ENCODE measurements around the gene PIK3R2.

DNA sequence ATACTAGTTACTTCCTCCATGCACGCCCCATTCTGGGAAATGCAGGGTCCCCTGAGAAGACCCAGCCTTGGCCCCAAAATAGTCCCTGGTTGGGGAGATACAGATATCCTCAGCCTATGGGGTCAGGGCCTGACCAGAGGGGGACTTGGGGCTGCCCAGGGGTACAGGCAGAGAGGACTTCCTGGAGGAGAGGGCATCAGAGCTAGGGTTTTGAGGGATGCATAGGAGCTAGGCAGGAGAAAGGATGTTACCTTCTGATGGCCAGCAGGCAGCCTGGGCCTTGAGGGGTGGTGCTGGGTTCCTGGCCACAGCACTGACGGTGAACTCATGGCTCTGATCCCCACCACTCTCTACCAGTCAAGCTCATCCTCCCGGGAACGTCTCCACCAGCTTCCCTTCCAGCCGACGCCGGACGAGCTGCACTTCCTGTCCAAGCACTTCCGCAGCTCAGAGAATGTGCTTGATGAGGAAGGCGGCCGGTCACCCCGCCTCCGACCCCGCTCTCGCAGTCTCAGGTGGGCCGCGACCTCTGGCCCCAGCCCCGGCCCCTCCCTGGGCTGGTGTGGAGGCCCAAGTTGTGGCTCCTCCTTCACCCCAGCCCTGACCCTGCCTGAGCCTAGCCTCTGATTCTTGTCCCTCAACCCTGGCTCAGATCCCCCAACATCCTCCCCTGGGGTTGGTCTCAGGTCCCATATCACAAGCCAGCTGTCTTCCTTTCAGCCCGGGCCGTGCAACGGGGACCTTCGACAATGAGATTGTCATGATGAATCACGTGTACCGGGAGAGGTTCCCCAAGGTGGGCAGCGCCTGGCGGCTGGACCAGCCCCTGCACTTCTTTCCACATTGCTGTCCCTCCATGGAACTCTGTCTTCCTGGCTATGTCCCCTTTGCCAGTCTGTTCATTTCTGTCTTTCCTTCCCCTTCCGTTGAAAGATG, 29.8 kb upstream of the PIK3R2 start:
- no peak for TF ChIP-seq ZNF274 (IDR thresholded peaks at IDR 0.05; ENCODE audit: low read depth, low read length)
- no peak for TF ChIP-seq YY1 (IDR thresholded peaks at IDR 0.05; ENCODE audit: insufficient read depth, insufficient read length)
- TF ChIP-seq SUZ12 (IDR thresholded peaks at IDR 0.05; ENCODE audit: extremely low read depth, insufficient read depth, insufficient read length): no peak
